ENCODE data around the gene DYRK4. TPM values are rescaled to one million over a fixed set of nuclear protein-coding genes. Genes with fewer than 3 reads are reported as not detected.

DYRK4 gene
- total RNA-seq, 1 experiment from 2014 or later, result 27.1 TPM

DNA sequence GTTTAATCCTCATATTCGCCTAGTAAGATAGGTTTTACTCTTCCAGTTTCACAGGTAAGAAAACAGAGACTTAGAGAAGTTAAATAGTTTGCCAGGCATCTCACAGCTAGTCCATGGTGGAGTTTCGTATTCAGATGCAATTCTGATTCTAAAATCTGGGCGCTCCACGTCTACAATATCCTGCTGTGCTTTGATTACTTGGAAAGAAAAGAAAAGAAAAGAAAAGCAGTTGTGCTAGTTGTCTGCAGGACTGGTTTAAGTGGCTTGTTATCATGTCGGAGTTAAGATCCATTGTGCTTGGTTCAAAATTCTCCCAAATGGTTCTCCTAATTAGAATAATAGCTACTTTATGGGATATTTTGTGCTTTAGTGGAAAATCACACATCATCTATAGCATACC is 68.3 kb downstream of the DYRK4 start:
- H3K9me3 ChIP-seq (ENCODE audit: control insufficient read depth in 1 of 2, insufficient read depth in 1 of 2, low read depth in 1 of 2, low read length in 2 of 2), result no peaks in the 10 kb centered on the region
- intact Hi-C loops (cut with micrococcal nuclease), result no loop called here
- ChIA-PET CTCF (no interaction called here), RAD21 (ENCODE audit: low non-redundant PET in 1 of 2, low total read pairs in 2 of 2, uncharacterized antibody in 2 of 2, unreplicated experiment in 2 of 2) (no interaction called here), POLR2A (no interaction called here)
- no peaks in the 10 kb centered on the region for H3K79me2 ChIP-seq (ENCODE audit: insufficient read depth, low read length)
- DNase-seq (ENCODE audit: low read depth, low spot score), result no peak
- H2AFZ ChIP-seq (ENCODE audit: low read depth, low read length, poor library complexity, severe bottlenecking), result no peak overlapping the region
- no TSS peak for BruUV-seq (replicated peaks)
- H3K4me1 ChIP-seq (ENCODE audit: control insufficient read depth in 1 of 2, insufficient read depth in 2 of 2, low read length in 2 of 2), result no peaks in the 10 kb centered on the region
- H3K4me2 ChIP-seq (ENCODE audit: low read length), result no peak overlapping the region
- H3K9me2 ChIP-seq (ENCODE audit: insufficient read depth), result no peaks in the 10 kb centered on the region
- H4K20me1 ChIP-seq (ENCODE audit: insufficient read depth), result no peaks in the 10 kb centered on the region
- peaks cover 15% of the 10 kb centered on the region for H3K27me3 ChIP-seq (ENCODE audit: insufficient read depth, low read length)
- TF ChIP-seq FOSL1 (IDR thresholded peaks at IDR 0.05; ENCODE audit: low read depth) (no peak), CBX3 (IDR thresholded peaks at IDR 0.05; ENCODE audit: low read depth) (no peak), EZH2 (IDR thresholded peaks at IDR 0.05) (no peak), SP1 (IDR thresholded peaks at IDR 0.05; ENCODE audit: low read depth) (no peak), ELF1 (IDR thresholded peaks at IDR 0.05; ENCODE audit: borderline replicate concordance, low read depth) (no peak)
- TF ChIP-seq, protein P1, sequence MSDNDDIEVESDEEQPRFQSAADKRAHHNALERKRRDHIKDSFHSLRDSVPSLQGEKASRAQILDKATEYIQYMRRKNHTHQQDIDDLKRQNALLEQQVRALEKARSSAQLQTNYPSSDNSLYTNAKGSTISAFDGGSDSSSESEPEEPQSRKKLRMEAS (IDR thresholded peaks at IDR 0.05), result no peak
- H3K9ac ChIP-seq (ENCODE audit: low read length), result no peak overlapping the region
- no peak for ATAC-seq
- H3K4me3 ChIP-seq (replicated peaks in 1 of 2; ENCODE audit: low read depth in 1 of 2, low read length in 2 of 2), result no peak overlapping the region
- no peaks in the 10 kb centered on the region for H3K36me3 ChIP-seq (ENCODE audit: control insufficient read depth in 1 of 2, insufficient read depth in 2 of 2, low read length in 2 of 2)
- no peak overlapping the region for H3K27ac ChIP-seq (ENCODE audit: low read depth, low read length)

DNA sequence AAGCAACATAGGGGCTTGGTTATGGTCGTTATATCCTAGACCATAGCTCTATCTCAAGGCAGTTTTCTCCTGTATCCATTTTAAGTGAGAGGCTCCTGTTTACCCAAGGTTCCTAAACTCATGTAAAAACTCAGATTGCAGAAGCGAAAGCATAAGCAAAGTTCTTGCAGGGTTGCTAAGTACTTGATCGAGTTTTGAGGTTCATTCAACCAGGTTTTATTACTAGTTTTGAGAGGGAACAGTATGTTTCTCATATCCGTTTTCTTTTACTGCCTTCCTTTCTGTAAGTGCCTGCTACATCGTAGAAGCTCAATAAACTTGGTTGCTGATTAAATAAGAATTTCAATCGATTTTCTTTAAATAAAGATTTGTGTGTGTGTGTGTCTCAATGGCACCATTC is 81.7 kb downstream of the DYRK4 start:
- TF ChIP-seq, protein P2, sequence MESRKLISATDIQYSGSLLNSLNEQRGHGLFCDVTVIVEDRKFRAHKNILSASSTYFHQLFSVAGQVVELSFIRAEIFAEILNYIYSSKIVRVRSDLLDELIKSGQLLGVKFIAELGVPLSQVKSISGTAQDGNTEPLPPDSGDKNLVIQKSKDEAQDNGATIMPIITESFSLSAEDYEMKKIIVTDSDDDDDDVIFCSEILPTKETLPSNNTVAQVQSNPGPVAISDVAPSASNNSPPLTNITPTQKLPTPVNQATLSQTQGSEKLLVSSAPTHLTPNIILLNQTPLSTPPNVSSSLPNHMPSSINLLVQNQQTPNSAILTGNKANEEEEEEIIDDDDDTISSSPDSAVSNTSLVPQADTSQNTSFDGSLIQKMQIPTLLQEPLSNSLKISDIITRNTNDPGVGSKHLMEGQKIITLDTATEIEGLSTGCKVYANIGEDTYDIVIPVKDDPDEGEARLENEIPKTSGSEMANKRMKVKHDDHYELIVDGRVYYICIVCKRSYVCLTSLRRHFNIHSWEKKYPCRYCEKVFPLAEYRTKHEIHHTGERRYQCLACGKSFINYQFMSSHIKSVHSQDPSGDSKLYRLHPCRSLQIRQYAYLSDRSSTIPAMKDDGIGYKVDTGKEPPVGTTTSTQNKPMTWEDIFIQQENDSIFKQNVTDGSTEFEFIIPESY (IDR thresholded peaks at IDR 0.05; ENCODE audit: extremely low read depth, insufficient replicate concordance, low read length), result no peak
- TF ChIP-seq CEBPB (IDR thresholded peaks at IDR 0.05; ENCODE audit: low read depth) (no peak), ZFX (IDR thresholded peaks at IDR 0.05) (no peak), POLR2A (IDR thresholded peaks at IDR 0.05; ENCODE audit: borderline replicate concordance, extremely low read depth, insufficient read depth, insufficient read length) (no peak), EGR1 (IDR thresholded peaks at IDR 0.05; ENCODE audit: low read depth) (no peak), FOSL1 (IDR thresholded peaks at IDR 0.05; ENCODE audit: low read depth) (no peak), SRF (IDR thresholded peaks at IDR 0.05; ENCODE audit: low read depth) (no peak), EZH2 (IDR thresholded peaks at IDR 0.05) (no peak), ZNF274 (IDR thresholded peaks at IDR 0.05; ENCODE audit: low read depth, low read length) (no peak), POLR2AphosphoS5 (IDR thresholded peaks at IDR 0.05; ENCODE audit: low read depth, low read length) (no peak)
- ATAC-seq (no peak), DNase-seq (ENCODE audit: low read depth, low spot score) (no peak)
- no peak overlapping the region for H3K27ac ChIP-seq (ENCODE audit: low read depth, low read length)
- RAD21 ChIA-PET (ENCODE audit: low non-redundant PET in 1 of 2, low total read pairs in 2 of 2, uncharacterized antibody in 2 of 2, unreplicated experiment in 2 of 2), result no interaction called here
- H3K4me3 ChIP-seq (replicated peaks in 1 of 2; ENCODE audit: low read depth in 1 of 2, low read length in 2 of 2), result no peak overlapping the region
- no peaks in the 10 kb centered on the region for H3K27me3 ChIP-seq (ENCODE audit: insufficient read depth, low read length)
- H3K9me3 ChIP-seq (ENCODE audit: control insufficient read depth in 1 of 2, insufficient read depth in 1 of 2, low read depth in 1 of 2, low read length in 2 of 2), result no peaks in the 10 kb centered on the region
- peaks cover 6 to 8% of the 10 kb centered on the region in 2 experiments; a peak in 3 of 4 replicates for H3K4me1 ChIP-seq (ENCODE audit: control insufficient read depth in 1 of 2, insufficient read depth in 2 of 2, low read length in 2 of 2)
- H3K36me3 ChIP-seq (ENCODE audit: control insufficient read depth in 1 of 2, insufficient read depth in 2 of 2, low read length in 2 of 2), result no peaks in the 10 kb centered on the region
- H4K20me1 ChIP-seq (ENCODE audit: insufficient read depth), result no peaks in the 10 kb centered on the region
- no peak overlapping the region for H2AFZ ChIP-seq (ENCODE audit: low read depth, low read length, poor library complexity, severe bottlenecking)
- BruUV-seq (replicated peaks), result no TSS peak
- CTCF ChIA-PET, result no interaction called here
- no peaks in the 10 kb centered on the region for H3K9me2 ChIP-seq (ENCODE audit: insufficient read depth)
- no peak overlapping the region for H3K4me2 ChIP-seq (ENCODE audit: low read length)
- H3K9ac ChIP-seq (ENCODE audit: low read length), result no peak overlapping the region
- POLR2A ChIA-PET, result no interaction called here
- intact Hi-C loops (cut with micrococcal nuclease), result no loop called here
- H3K79me2 ChIP-seq (ENCODE audit: insufficient read depth, low read length), result no peaks in the 10 kb centered on the region

All from HCT116 (cell line).